SK-N-SH (cell line): ENCODE data around the gene HHATL. TPM values are rescaled to one million over a fixed set of nuclear protein-coding genes. Genes with fewer than 3 reads are reported as not detected.

Source experiments
- CTCF ChIA-PET: fragments of 300-600, 350-600 bp; formaldehyde crosslinking; extraction: SDS; loops from one replicate; lab custom pipeline; 2021; lab: Yijun Ruan, JAX
- POLR2A ChIA-PET: fragments of 350-600 bp; sonication (Branson Sonifier 250); formaldehyde crosslinking; extraction: SDS; loops from one replicate; lab custom pipeline; 2020; ENCODE audit warnings: antibody characterized with exemption, inconsistent platforms; lab: Yijun Ruan, JAX
- DNase-seq: peaks from one replicate; pipeline ENCODE4 v3.0.0; 2012
- H2AFZ ChIP-seq: fragments of 200-600 bp; sonication (generic); 2 replicates; pipeline ENCODE4 v1.8.1; 2016; ENCODE audit warnings: antibody characterized with exemption, mild to moderate bottlenecking, low read depth
- H3F3A ChIP-seq: fragments of 200-600 bp; sonication (generic); replicated peaks from 2 replicates; pipeline ENCODE3; 2016; ENCODE audit warnings: antibody characterized with exemption, mild to moderate bottlenecking; ENCODE audit not compliant: insufficient read depth
- H3K27ac ChIP-seq, 2 experiments: fragments of 200-500 bp in 1 of 2; fragments of 200-600 bp in 1 of 2; sonication (Bioruptor generic) in 1 of 2; sonication (generic), shearing (Covaris generic) in 1 of 2; 2 replicates each; pipeline versions ENCODE4 v1.5.1 to v1.6.1; 2014 to 2016; ENCODE audit warnings: low read depth in 2 of 2, inconsistent platforms in 1 of 2, low read length in 1 of 2, mild to moderate bottlenecking in 1 of 2, mixed read lengths in 1 of 2
- H3K27me3 ChIP-seq: fragments of 200-600 bp; sonication (generic), shearing (Covaris generic); 2 replicates; pipeline ENCODE4 v1.6.1; 2016; ENCODE audit warnings: mixed run types; ENCODE audit not compliant: insufficient read depth
- H3K36me3 ChIP-seq, 2 experiments: fragments of 200-500 bp in 1 of 2; fragments of 200-600 bp in 1 of 2; sonication (Bioruptor generic) in 1 of 2; sonication (generic) in 1 of 2; replicated peaks in 1 of 2; 2 replicates each; pipeline versions ENCODE3 to v1.5.1; 2014 to 2016; ENCODE audit warnings: low read length in 1 of 2, mild to moderate bottlenecking in 1 of 2; ENCODE audit not compliant: insufficient read depth in 2 of 2, control insufficient read depth in 1 of 2
- H3K4me1 ChIP-seq, 2 experiments: fragments of 200-500 bp in 1 of 2; fragments of 200-600 bp in 1 of 2; sonication (Bioruptor generic) in 1 of 2; sonication (generic), shearing (Covaris generic) in 1 of 2; 2 replicates each; pipeline versions ENCODE4 v1.5.1 to v1.6.1; 2014 to 2016; ENCODE audit warnings: low read depth in 1 of 2, low read length in 1 of 2, mixed run types in 1 of 2; ENCODE audit not compliant: insufficient read depth in 2 of 2, control insufficient read depth in 1 of 2
- H3K4me2 ChIP-seq: fragments of 200-600 bp; sonication (generic), shearing (Covaris generic); 2 replicates; pipeline ENCODE4 v1.6.1; 2017; ENCODE audit warnings: mixed run types
- H3K4me3 ChIP-seq, 2 experiments: fragments of 200-500 bp in 1 of 2; fragments of 200-600 bp in 1 of 2; sonication (Bioruptor generic) in 1 of 2; sonication (generic), shearing (Covaris generic) in 1 of 2; 2 replicates each; pipeline versions ENCODE4 v1.5.1 to v1.8.1; 2014 to 2016; ENCODE audit warnings: low read depth in 2 of 2, inconsistent platforms in 1 of 2, low read length in 1 of 2, mild to moderate bottlenecking in 1 of 2, mixed read lengths in 1 of 2, moderate library complexity in 1 of 2
- H3K79me2 ChIP-seq: fragments of 200-600 bp; sonication (generic); 2 replicates; pipeline ENCODE4 v1.8.1; 2017; ENCODE audit warnings: mild to moderate bottlenecking; ENCODE audit not compliant: insufficient read depth
- H3K9ac ChIP-seq: fragments of 200-600 bp; sonication (generic); 2 replicates; pipeline ENCODE4 v1.6.1; 2017; ENCODE audit warnings: mixed run types
- H3K9me2 ChIP-seq: fragments of 200-600 bp; sonication (generic); 2 replicates; pipeline ENCODE4 v1.6.1; 2017; ENCODE audit warnings: mixed run types
- H3K9me3 ChIP-seq: fragments of 200-600 bp; sonication (generic); 2 replicates; pipeline ENCODE4 v1.6.1; 2017; ENCODE audit warnings: mixed run types, mild to moderate bottlenecking, moderate library complexity
- H4K20me1 ChIP-seq: fragments of 200-600 bp; sonication (generic); 2 replicates; pipeline ENCODE4 v1.6.1; 2017; ENCODE audit warnings: mild to moderate bottlenecking, mixed run types; ENCODE audit not compliant: insufficient read depth
- CHD2 ChIP-seq: fragments of 150-350 bp; IDR thresholded peaks from 2 replicates; pipeline ENCODE4 v1.6.1; 2018; ENCODE audit warnings: low read length; ENCODE audit not compliant: partially characterized antibody
- ELF1 ChIP-seq: IDR thresholded peaks from 2 replicates; pipeline ENCODE4 v1.4.0; 2012
- EP300 ChIP-seq, 2 experiments: IDR thresholded peaks; 2 replicates each; pipeline versions ENCODE4 v1.4.0 to v1.6.1; 2012; ENCODE audit warnings: borderline replicate concordance in 1 of 2, low read depth in 1 of 2, low read length in 1 of 2
- FOSL2 ChIP-seq: IDR thresholded peaks from 2 replicates; pipeline ENCODE4 v1.4.0; 2012; ENCODE audit warnings: low read depth, mild to moderate bottlenecking, moderate library complexity, borderline replicate concordance
- FOXJ3 ChIP-seq: sonication (generic); formaldehyde crosslinking; IDR thresholded peaks from 2 replicates; pipeline ENCODE4 v1.5.1; 2020; ENCODE audit warnings: mild to moderate bottlenecking, missing genetic modification reagents
- GATA2 ChIP-seq: sonication (generic); formaldehyde crosslinking; IDR thresholded peaks from 2 replicates; pipeline ENCODE4 v1.5.0; 2020; ENCODE audit warnings: mild to moderate bottlenecking, missing genetic modification reagents
- NFIC ChIP-seq: IDR thresholded peaks from 2 replicates; pipeline ENCODE4 v1.4.0; 2012; ENCODE audit warnings: borderline replicate concordance
- POLR2AphosphoS5 ChIP-seq: IDR thresholded peaks from 2 replicates; pipeline ENCODE4 v1.6.1; 2012; ENCODE audit warnings: low read depth, low read length
- RXRA ChIP-seq: IDR thresholded peaks from 2 replicates; pipeline ENCODE4 v1.4.0; 2012; ENCODE audit warnings: low read depth, mild to moderate bottlenecking, borderline replicate concordance
- YY1 ChIP-seq: IDR thresholded peaks from 2 replicates; pipeline ENCODE4 v1.4.0; 2012; ENCODE audit warnings: low read depth, mild to moderate bottlenecking
- WGBS: methylation state at CpG from one replicate; pipeline ENCODE4 v1.1.6; 2017; ENCODE audit warnings: low lambda C conversion rate; 5-methylcytosine and 5-hydroxymethylcytosine counted together
- polyA plus RNA-seq, 3 experiments: library from polyadenylated mRNA; depleted of rRNA; stranded (reverse); fragments of >200 nt; gene quantifications; 2 replicates each; pipeline ENCODE4 v1.2.3, GENCODE V29; 2012
- TF ChIP-seq, protein P1 (sequence below): IDR thresholded peaks from 2 replicates; pipeline ENCODE4 v1.4.0; 2012; ENCODE audit warnings: low read depth, borderline replicate concordance
- TF ChIP-seq, protein P2 (sequence below): fragments of 200-600 bp; sonication (generic); IDR thresholded peaks from 2 replicates; pipeline ENCODE4 v1.6.1; 2017; ENCODE audit warnings: antibody characterized with exemption, mild to moderate bottlenecking, moderate library complexity
- TF ChIP-seq, protein P3 (sequence below): IDR thresholded peaks from 2 replicates; pipeline ENCODE4 v1.4.0; 2012; ENCODE audit warnings: low read depth

Gene HHATL
- polyA plus RNA-seq, 1 of the 3 experiments (the other 2 are of a cell fraction), result not detected

DNA sequence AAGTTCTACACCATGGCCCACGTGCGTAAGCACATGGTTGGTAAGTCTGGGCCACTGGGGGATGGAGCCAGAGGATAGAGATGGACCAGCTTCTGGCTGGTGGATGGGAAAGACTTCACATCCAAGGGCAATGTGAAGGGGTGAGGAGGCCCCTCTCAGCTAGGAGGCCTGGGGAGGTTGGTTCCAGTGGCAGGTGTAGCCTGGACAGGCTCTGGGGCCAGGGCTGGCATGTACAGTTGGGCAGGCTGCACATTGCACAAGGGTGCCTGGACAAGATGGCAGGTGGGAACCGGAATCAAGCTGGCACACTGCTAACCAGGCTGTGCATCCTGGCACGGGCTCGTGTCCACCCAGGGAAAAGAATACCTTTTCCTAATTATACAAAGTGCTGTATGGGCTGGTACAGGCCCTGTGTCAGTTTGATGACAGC, 41.0 kb downstream of the HHATL start (continued):
- TF ChIP-seq, protein P1, sequence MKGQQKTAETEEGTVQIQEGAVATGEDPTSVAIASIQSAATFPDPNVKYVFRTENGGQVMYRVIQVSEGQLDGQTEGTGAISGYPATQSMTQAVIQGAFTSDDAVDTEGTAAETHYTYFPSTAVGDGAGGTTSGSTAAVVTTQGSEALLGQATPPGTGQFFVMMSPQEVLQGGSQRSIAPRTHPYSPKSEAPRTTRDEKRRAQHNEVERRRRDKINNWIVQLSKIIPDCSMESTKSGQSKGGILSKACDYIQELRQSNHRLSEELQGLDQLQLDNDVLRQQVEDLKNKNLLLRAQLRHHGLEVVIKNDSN, result no peak
- TF ChIP-seq CHD2, result no peak
- no peak for TF ChIP-seq FOXJ3 (CRISPR knock-in tag)
- TF ChIP-seq NFIC, result no peak
- TF ChIP-seq EP300 (IDR thresholded peaks at IDR 0.05; ENCODE audit: borderline replicate concordance in 1 of 2, low read depth in 1 of 2, low read length in 1 of 2), result no peak
- TF ChIP-seq, protein P2, sequence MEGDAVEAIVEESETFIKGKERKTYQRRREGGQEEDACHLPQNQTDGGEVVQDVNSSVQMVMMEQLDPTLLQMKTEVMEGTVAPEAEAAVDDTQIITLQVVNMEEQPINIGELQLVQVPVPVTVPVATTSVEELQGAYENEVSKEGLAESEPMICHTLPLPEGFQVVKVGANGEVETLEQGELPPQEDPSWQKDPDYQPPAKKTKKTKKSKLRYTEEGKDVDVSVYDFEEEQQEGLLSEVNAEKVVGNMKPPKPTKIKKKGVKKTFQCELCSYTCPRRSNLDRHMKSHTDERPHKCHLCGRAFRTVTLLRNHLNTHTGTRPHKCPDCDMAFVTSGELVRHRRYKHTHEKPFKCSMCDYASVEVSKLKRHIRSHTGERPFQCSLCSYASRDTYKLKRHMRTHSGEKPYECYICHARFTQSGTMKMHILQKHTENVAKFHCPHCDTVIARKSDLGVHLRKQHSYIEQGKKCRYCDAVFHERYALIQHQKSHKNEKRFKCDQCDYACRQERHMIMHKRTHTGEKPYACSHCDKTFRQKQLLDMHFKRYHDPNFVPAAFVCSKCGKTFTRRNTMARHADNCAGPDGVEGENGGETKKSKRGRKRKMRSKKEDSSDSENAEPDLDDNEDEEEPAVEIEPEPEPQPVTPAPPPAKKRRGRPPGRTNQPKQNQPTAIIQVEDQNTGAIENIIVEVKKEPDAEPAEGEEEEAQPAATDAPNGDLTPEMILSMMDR, result no peak

DNA sequence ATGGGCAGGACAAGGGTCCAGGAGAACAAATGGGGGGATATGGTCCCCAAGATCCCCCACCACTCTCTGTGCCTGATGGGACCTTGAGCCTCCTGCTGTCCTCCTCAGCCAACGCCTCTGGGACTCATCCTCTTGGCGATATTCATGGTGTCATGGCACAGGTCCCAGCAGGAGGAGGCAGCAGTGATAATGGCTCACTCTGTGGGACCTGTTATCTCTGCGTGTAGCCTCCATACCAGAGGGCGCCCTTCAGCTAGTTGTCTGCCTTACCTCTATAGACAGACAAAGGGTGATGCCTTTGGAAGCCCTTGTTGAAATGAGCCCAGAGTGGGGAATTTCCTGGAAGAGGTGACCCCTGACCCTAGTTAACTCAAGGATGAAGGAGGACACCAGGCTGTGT, 41.7 kb downstream of the HHATL start:
- Histone ChIP-seq H3K4me1 (peaks cover 0 to 2% of the 10 kb centered on the region in 2 experiments; a peak in 1 of 4 replicates), H3K9me2 (no peaks in the 10 kb centered on the region), H3K4me2 (no peak overlapping the region), H3K36me3 (peaks cover 0 to 27% of the 10 kb centered on the region in 2 experiments), H3K27ac (no peak overlapping the region), H3F3A (no peaks in the 10 kb centered on the region), H3K79me2 (peaks cover 12% of the 10 kb centered on the region; the same call in 1 of the 2 replicates), H2AFZ (no peak overlapping the region), H3K27me3 (no peaks in the 10 kb centered on the region), H3K9me3 (no peaks in the 10 kb centered on the region), H4K20me1 (peaks cover 8% of the 10 kb centered on the region; the same call in 1 of the 2 replicates), H3K9ac (no peak overlapping the region), H3K4me3 (no peak overlapping the region)
- 93% methylated on average over 3 of the region's 4 CpGs for WGBS
- CTCF ChIA-PET, result interaction anchor here (1.7 kb wide), 1 partner anchor 84 kb away, joined by 6 read pairs; no protein-coding TSS in a partner anchor
- no peak for DNase-seq
- TF ChIP-seq GATA2 (no peak), RXRA (no peak), YY1 (no peak), POLR2AphosphoS5 (no peak), FOSL2 (no peak), ELF1 (no peak)
- TF ChIP-seq, protein P3, sequence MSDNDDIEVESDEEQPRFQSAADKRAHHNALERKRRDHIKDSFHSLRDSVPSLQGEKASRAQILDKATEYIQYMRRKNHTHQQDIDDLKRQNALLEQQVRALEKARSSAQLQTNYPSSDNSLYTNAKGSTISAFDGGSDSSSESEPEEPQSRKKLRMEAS, result no peak
- TF ChIP-seq, protein P2, result no peak
- POLR2A ChIA-PET, result interaction anchor here (0.5 kb wide), 1 partner anchor 69 kb away, joined by 4 read pairs; no protein-coding TSS in a partner anchor
